ENCODE results near the gene HGF. TPM values are rescaled to one million over a fixed set of nuclear protein-coding genes. Genes with fewer than 3 reads are reported as not detected.
A peak's percentile ranks its signal among the peaks of the same experiment; 100 is the strongest.

HGF gene
- total and polyA plus RNA-seq, 2 of the 8 experiments (the other 6 are each of a cell fraction or from before 2014, with no cell fraction given): 0.05 to 0.60 TPM

DNA sequence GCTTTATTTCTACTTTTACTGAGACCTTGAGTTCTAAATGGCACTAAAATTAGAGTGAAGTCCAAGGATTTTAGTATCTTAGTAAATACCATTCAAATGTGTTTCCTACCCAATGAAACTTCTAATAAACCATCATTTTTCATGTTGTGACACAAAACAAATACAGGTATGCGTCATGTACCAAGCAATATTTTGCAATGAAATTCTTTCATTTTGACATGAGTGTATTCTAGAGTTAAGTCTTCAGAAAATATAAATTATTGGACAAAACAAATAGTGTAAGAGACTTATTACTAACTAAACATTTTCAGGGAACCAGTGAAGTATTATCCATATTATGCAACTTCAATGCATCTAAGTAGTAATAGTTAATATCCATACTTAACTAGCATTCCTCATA is 16.5 kb downstream of the HGF start:
- no peak overlapping the region for H2AFZ ChIP-seq (ENCODE audit: low read length)
- no peak for TF ChIP-seq NRF1 (IDR thresholded peaks at IDR 0.05; ENCODE audit: low read depth, low read length)
- no peak for TF ChIP-seq HDAC2 (IDR thresholded peaks at IDR 0.05; ENCODE audit: borderline replicate concordance in 1 of 2, low read depth in 2 of 2, low read length in 2 of 2)
- no peak for TF ChIP-seq EZH2 (IDR thresholded peaks at IDR 0.05; ENCODE audit: low read depth, low read length, severe bottlenecking)
- TF ChIP-seq HDAC6 (IDR thresholded peaks at IDR 0.05; ENCODE audit: low read depth, low read length): no peak
- no peak for TF ChIP-seq KDM4A (IDR thresholded peaks at IDR 0.05; ENCODE audit: low read depth, low read length, severe bottlenecking)
- TF ChIP-seq, protein P1, sequence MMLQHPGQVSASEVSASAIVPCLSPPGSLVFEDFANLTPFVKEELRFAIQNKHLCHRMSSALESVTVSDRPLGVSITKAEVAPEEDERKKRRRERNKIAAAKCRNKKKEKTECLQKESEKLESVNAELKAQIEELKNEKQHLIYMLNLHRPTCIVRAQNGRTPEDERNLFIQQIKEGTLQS (IDR thresholded peaks at IDR 0.05; ENCODE audit: insufficient read depth, low read depth, low read length): no peak
- TF ChIP-seq MAFK (IDR thresholded peaks at IDR 0.05; ENCODE audit: low read depth, low read length): no peak
- TF ChIP-seq BRCA1 (IDR thresholded peaks at IDR 0.05; ENCODE audit: low read depth, low read length): no peak
- TF ChIP-seq RAD21 (IDR thresholded peaks at IDR 0.05 in 1 of 2, conservative IDR thresholded peaks at IDR 0.05 in 1 of 2; ENCODE audit: low read depth in 2 of 2, low read length in 2 of 2): no peak
- no peak for TF ChIP-seq SP4 (IDR thresholded peaks at IDR 0.05; ENCODE audit: low read length)
- TF ChIP-seq, protein P2, sequence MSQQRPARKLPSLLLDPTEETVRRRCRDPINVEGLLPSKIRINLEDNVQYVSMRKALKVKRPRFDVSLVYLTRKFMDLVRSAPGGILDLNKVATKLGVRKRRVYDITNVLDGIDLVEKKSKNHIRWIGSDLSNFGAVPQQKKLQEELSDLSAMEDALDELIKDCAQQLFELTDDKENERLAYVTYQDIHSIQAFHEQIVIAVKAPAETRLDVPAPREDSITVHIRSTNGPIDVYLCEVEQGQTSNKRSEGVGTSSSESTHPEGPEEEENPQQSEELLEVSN (IDR thresholded peaks at IDR 0.05): no peak
- no peak for TF ChIP-seq SAP30 (IDR thresholded peaks at IDR 0.05; ENCODE audit: insufficient read depth, insufficient replicate concordance, low read length)

More for the DNA sequence above, 16.5 kb downstream of the HGF start:
- Histone ChIP-seq H3K9me3 (ENCODE audit: insufficient read depth in 2 of 2, low read depth in 1 of 2, low read length in 1 of 2) (no peaks in the 10 kb centered on the region), H3K4ac (replicated peaks; ENCODE audit: insufficient read length, low read depth, low read length) (no peak overlapping the region), H3K36me3 (ENCODE audit: control insufficient read depth in 2 of 4, insufficient read depth in 4 of 4, low read length in 3 of 4) (no peaks in the 10 kb centered on the region), H3K79me2 (ENCODE audit: control insufficient read depth in 1 of 2, insufficient read depth in 2 of 2, low read length in 2 of 2) (no peaks in the 10 kb centered on the region), H4K5ac (ENCODE audit: insufficient read length, low read depth, low read length) (no peak overlapping the region), H3K14ac (ENCODE audit: insufficient read length) (no peak overlapping the region), H2BK12ac (ENCODE audit: low read depth, low read length) (no peak overlapping the region), H2BK15ac (ENCODE audit: low read length) (no peak overlapping the region), H4K20me1 (replicated peaks in 1 of 2; ENCODE audit: control insufficient read depth in 1 of 2, insufficient read depth in 2 of 2, low read length in 2 of 2) (no peaks in the 10 kb centered on the region), H4K91ac (replicated peaks; ENCODE audit: insufficient read length, low read length) (no peak overlapping the region), H3K18ac (ENCODE audit: extremely low read depth, low read length) (no peak overlapping the region), H2BK20ac (ENCODE audit: low read length) (no peak overlapping the region), H3K23me2 (ENCODE audit: low read depth, low read length) (no peaks in the 10 kb centered on the region), H3K4me3 (ENCODE audit: extremely low read depth in 1 of 4, insufficient read depth in 2 of 4, low read depth in 3 of 4, low read length in 4 of 4) (no peak overlapping the region), H3K4me1 (replicated peaks in 1 of 4; ENCODE audit: control insufficient read depth in 3 of 4, insufficient read depth in 4 of 4, low read length in 3 of 4) (peaks cover 0 to 7% (median 3%) of the 10 kb centered on the region in 4 experiments; a peak in 3 of 7 replicates), H3K79me1 (ENCODE audit: low read depth, low read length) (no peaks in the 10 kb centered on the region), H2BK5ac (ENCODE audit: low read depth, low read length) (no peak overlapping the region), H3K23ac (ENCODE audit: insufficient read length) (no peak overlapping the region), H3K9ac (replicated peaks in 1 of 4; ENCODE audit: extremely low read depth in 1 of 4, low read depth in 3 of 4, low read length in 3 of 4) (no peak overlapping the region), H3K56ac (replicated peaks; ENCODE audit: insufficient read length, low read depth, low read length) (no peak overlapping the region), H2AK5ac (ENCODE audit: low read depth, low read length) (no peak overlapping the region), H2BK120ac (replicated peaks; ENCODE audit: low read depth, low read length) (no peak overlapping the region), H3K27me3 (replicated peaks in 1 of 4; ENCODE audit: control insufficient read depth in 3 of 4, extremely low read depth in 1 of 4, insufficient read depth in 3 of 4, low read length in 3 of 4) (no peaks in the 10 kb centered on the region), H3K27ac (ENCODE audit: low read depth, low read length) (no peak overlapping the region), H3K4me2 (ENCODE audit: insufficient read depth in 1 of 2, low read depth in 2 of 2, low read length in 2 of 2) (no peak overlapping the region), H4K8ac (ENCODE audit: extremely low read depth, insufficient read depth, low read length) (no peak overlapping the region)
- ChIA-PET CTCF (ENCODE audit: partially characterized antibody) (interaction anchor here (2.0 kb wide), 1 partner anchor 24 kb away, joined by 9 read pairs; no protein-coding TSS in a partner anchor), POLR2A (ENCODE audit: partially characterized antibody) (no interaction called here)
- FAIRE-seq (peak; percentile 39), DNase-seq (ENCODE audit: low read depth in 1 of 2, low spot score in 2 of 2) (no peak)
- WGBS, 2 experiments (ENCODE audit: extremely low coverage in 1 of 2, insufficient coverage in 1 of 2, insufficient read length in 1 of 2, insufficient replicate concordance in 2 of 2, low coverage in 1 of 2, low lambda C conversion rate in 2 of 2, missing lambda C conversion rate in 1 of 2): 96% methylated on average over 1 of the region's 1 CpG; no CpG with 5 or more reads in 1 of the 2 experiments
